OCI-LY3 (cell line): ENCODE data around the gene ZNF620.

Source experiments
- H2AFZ ChIP-seq: fragments of 200-600, 300-600 bp; shearing (Covaris generic); 2 replicates; pipeline ENCODE4 v1.6.0; 2014; ENCODE audit warnings: antibody characterized with exemption, low read depth, low read length
- H3K27ac ChIP-seq: fragments of 200-600, 300-600 bp; sonication (generic); 2 replicates; pipeline ENCODE4 v1.5.1; 2014; ENCODE audit warnings: mild to moderate bottlenecking, low read length, moderate library complexity, mixed read lengths
- H3K27me3 ChIP-seq: fragments of 200-600, 300-600 bp; sonication (generic); 2 replicates; pipeline ENCODE4 v1.6.1; 2014; ENCODE audit warnings: low read depth, low read length, mixed read lengths
- H3K36me3 ChIP-seq: fragments of 200-600, 300-600 bp; sonication (generic); replicated peaks from 2 replicates; pipeline ENCODE3; 2014; ENCODE audit warnings: low read depth, low read length, mixed read lengths
- H3K4me1 ChIP-seq: fragments of 300-600, 200-600 bp; sonication (generic); 2 replicates; pipeline ENCODE4 v1.6.1; 2014; ENCODE audit warnings: low read length, mixed read lengths
- H3K4me2 ChIP-seq: fragments of 200-600, 300-600 bp; sonication (generic); 2 replicates; pipeline ENCODE4 v1.6.1; 2014; ENCODE audit warnings: low read length, mixed read lengths
- H3K4me3 ChIP-seq: fragments of 300-600, 200-600 bp; sonication (generic); 2 replicates; pipeline ENCODE4 v1.5.1; 2014; ENCODE audit warnings: antibody characterized with exemption, mild to moderate bottlenecking, low read length, moderate library complexity
- H3K79me2 ChIP-seq: fragments of 300-600, 200-600 bp; shearing (Covaris generic); 2 replicates; pipeline ENCODE4 v1.6.1; 2014; ENCODE audit warnings: mild to moderate bottlenecking, low read length, mixed read lengths
- H3K9ac ChIP-seq: fragments of 300-600, 200-600 bp; shearing (Covaris generic); 2 replicates; pipeline ENCODE4 v1.6.0; 2014; ENCODE audit warnings: mild to moderate bottlenecking, low read length, moderate library complexity
- H3K9me3 ChIP-seq: fragments of 200-600, 300-600 bp; shearing (Covaris generic); 2 replicates; pipeline ENCODE4 v1.6.1; 2014; ENCODE audit warnings: low read length, mixed read lengths; ENCODE audit not compliant: insufficient read depth
- H4K20me1 ChIP-seq: fragments of 200-600, 300-600 bp; sonication (generic); 2 replicates; pipeline ENCODE4 v1.6.1; 2016; ENCODE audit warnings: low read length, mixed read lengths; ENCODE audit not compliant: insufficient read depth
- EZH2phosphoT487 ChIP-seq: fragments of 200-600 bp; shearing (Covaris generic); IDR thresholded peaks from 2 replicates; pipeline ENCODE4 v1.6.1; 2018; ENCODE audit warnings: antibody characterized with exemption, mixed run types, low read depth
- TF ChIP-seq, protein P1 (sequence below): fragments of 200-600, 300-600 bp; sonication (generic); IDR thresholded peaks from 2 replicates; pipeline ENCODE4 v1.5.1; 2014; ENCODE audit warnings: antibody characterized with exemption, low read length, low read depth

Gene ZNF620

DNA sequence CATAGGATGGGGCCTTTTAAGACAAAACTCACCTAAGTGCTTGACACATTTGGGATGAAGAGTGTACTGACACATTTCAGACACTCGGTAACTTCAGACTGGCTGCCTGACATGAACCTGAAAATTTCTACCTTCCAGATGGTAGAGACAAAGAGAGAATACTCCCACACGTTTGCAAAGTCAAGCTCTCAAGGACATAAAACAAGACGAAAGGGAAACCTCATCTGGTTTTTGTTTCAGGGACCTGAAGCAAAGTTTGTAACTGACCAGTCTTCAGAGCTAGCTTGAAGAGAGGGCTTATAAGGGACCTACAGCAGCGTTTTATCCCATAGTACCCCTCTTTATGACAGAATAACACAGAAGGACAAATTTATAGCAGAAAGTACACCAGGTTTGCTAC, 60.9 kb downstream of the ZNF620 start:
- no peaks in the 10 kb centered on the region for H4K20me1 ChIP-seq

More for the DNA sequence above, 60.9 kb downstream of the ZNF620 start:
- TF ChIP-seq, protein P1, sequence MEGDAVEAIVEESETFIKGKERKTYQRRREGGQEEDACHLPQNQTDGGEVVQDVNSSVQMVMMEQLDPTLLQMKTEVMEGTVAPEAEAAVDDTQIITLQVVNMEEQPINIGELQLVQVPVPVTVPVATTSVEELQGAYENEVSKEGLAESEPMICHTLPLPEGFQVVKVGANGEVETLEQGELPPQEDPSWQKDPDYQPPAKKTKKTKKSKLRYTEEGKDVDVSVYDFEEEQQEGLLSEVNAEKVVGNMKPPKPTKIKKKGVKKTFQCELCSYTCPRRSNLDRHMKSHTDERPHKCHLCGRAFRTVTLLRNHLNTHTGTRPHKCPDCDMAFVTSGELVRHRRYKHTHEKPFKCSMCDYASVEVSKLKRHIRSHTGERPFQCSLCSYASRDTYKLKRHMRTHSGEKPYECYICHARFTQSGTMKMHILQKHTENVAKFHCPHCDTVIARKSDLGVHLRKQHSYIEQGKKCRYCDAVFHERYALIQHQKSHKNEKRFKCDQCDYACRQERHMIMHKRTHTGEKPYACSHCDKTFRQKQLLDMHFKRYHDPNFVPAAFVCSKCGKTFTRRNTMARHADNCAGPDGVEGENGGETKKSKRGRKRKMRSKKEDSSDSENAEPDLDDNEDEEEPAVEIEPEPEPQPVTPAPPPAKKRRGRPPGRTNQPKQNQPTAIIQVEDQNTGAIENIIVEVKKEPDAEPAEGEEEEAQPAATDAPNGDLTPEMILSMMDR, result no peak
- TF ChIP-seq EZH2phosphoT487, result no peak
- no peak overlapping the region for H2AFZ ChIP-seq
- peaks cover 5% of the 10 kb centered on the region; the same call in 1 of the 2 replicates for H3K9me3 ChIP-seq
- no peaks in the 10 kb centered on the region for H3K36me3 ChIP-seq
- no peak overlapping the region for H3K9ac ChIP-seq
- H3K4me3 ChIP-seq, result no peak overlapping the region
- no peaks in the 10 kb centered on the region for H3K27me3 ChIP-seq
- no peaks in the 10 kb centered on the region for H3K4me1 ChIP-seq
- no peaks in the 10 kb centered on the region for H3K79me2 ChIP-seq
- no peak overlapping the region for H3K4me2 ChIP-seq
- no peak overlapping the region for H3K27ac ChIP-seq
